ENCODE results near the gene ALDH4A1. TPM values are rescaled to one million over a fixed set of nuclear protein-coding genes. Genes with fewer than 3 reads are reported as not detected.

The ALDH4A1 gene
- total RNA-seq, 1 donor from 2014 or later: 21.8 TPM

GRCh38 chr1:18823438-18823837 is 78.9 kb downstream of the ALDH4A1 start:
- Histone ChIP-seq H3K4me1 (no peaks in the 10 kb centered on the region), H2AFZ (replicated peaks) (no peak overlapping the region), H3K4me3 (no peak overlapping the region), H3K4me2 (no peak overlapping the region), H3K36me3 (no peaks in the 10 kb centered on the region), H3K79me2 (ENCODE audit: low read depth) (no peaks in the 10 kb centered on the region), H4K20me1 (ENCODE audit: low read depth) (no peaks in the 10 kb centered on the region), H3K27ac (no peak overlapping the region), H3K9me3 (ENCODE audit: low read depth) (no peaks in the 10 kb centered on the region), H3K9ac (no peak overlapping the region), H3K27me3 (peaks cover 33% of the 10 kb centered on the region), H3F3A (ENCODE audit: low read depth) (no peaks in the 10 kb centered on the region)
- DNase-seq (ENCODE audit: low spot score): no peak
- peaks cover 26% of the 10 kb centered on the region for H3K27me3 Mint-ChIP-seq (ENCODE audit: insufficient read depth, low read depth)
- peaks cover 9% of the 10 kb centered on the region for H3K4me1 Mint-ChIP-seq
- no peaks in the 10 kb centered on the region for H3K36me3 Mint-ChIP-seq
- no peak for TF ChIP-seq CTCF (IDR thresholded peaks at IDR 0.05)
- TF ChIP-seq EZH2phosphoT487 (IDR thresholded peaks at IDR 0.05): no peak
- no peak for TF ChIP-seq EZH2 (IDR thresholded peaks at IDR 0.05)
- H3K9me3 Mint-ChIP-seq: peaks cover 18% of the 10 kb centered on the region
- H3K4me3 Mint-ChIP-seq: no peak overlapping the region
- no peak overlapping the region for H3K27ac Mint-ChIP-seq

MicroRNA genes within 50 kb of the gene (microRNA counts, 767-probe panel; counts per million panel counts)
- microRNA hsa-miR-1290: 460 counts per million, percentile 90 among the panel's probes with 10 or more counts

Small RNA genes lying within 50 kb of the gene (microRNA-seq; reads per million reads assigned to microRNA genes)
- not detected for gene MIR1290
- gene MIR4695: not detected

Small RNA genes lying within 50 kb of the gene (small RNA-seq; reads per million reads assigned to genes)
- gene MIR1290 (not detected), gene MIR4695 (not detected)

Other genes with a start within 250 kb of the ALDH4A1 start
- not detected in 2 replicates for gene TAS1R2, start 42.9 kb downstream of the ALDH4A1 start, total RNA-seq (ENCODE audit: low replicate concordance)
- 0.65 and 1.5 TPM in 2 replicates for gene IFFO2, start 54.1 kb upstream of the ALDH4A1 start, total RNA-seq (ENCODE audit: low replicate concordance)